HCT116 (cell line): Measurements from ENCODE around the gene CORO6. TPM values are rescaled to one million over a fixed set of nuclear protein-coding genes. Genes with fewer than 3 reads are reported as not detected.

Source experiments
- ATAC-seq: fragments of 200-7000 bp; cut with Tn5 transposase; 2 replicates; pipeline ENCODE4 v1.9.1; 2020; ENCODE audit warnings: mild to moderate bottlenecking, moderate library complexity
- BruUV-seq: library from RNA; stranded (reverse); fragments of 400-500 nt; replicated peaks from 2 replicates; lab custom pipeline; 2021; lab: Mats Ljungman, UMichigan
- CTCF ChIA-PET: fragments of 300-600 bp; sonication (Branson Sonifier 250); formaldehyde crosslinking; loops from one replicate; lab custom pipeline; 2021; ENCODE audit warnings: antibody characterized with exemption; lab: Charles Lee
- POLR2A ChIA-PET: fragments of 300-600, 350-600 bp; sonication (Branson Sonifier 250); formaldehyde crosslinking; loops from one replicate; lab custom pipeline; 2021; ENCODE audit warnings: antibody characterized with exemption; lab: Charles Lee
- RAD21 ChIA-PET, 2 experiments: fragments of 300-600 bp; sonication (Branson Sonifier 250); formaldehyde crosslinking; loops; one replicate each; lab custom pipeline; 2023; ENCODE audit warnings: low total read pairs in 2 of 2; ENCODE audit not compliant: uncharacterized antibody in 2 of 2, unreplicated experiment in 2 of 2, low non-redundant PET in 1 of 2; lab: Charles Lee
- DNase-seq: peaks from one replicate; pipeline ENCODE4 v3.0.0-alpha.2; 2010; ENCODE audit warnings: low read depth, low spot score
- H2AFZ ChIP-seq: fragments of 200-600 bp; shearing (Covaris generic), sonication (generic); 2 replicates; pipeline ENCODE4 v1.6.1; 2017; ENCODE audit warnings: low read depth, mixed run types, mixed read lengths, antibody characterized with exemption, low read length; ENCODE audit not compliant: poor library complexity, severe bottlenecking
- H3K27ac ChIP-seq: 2 replicates; pipeline ENCODE4 v1.5.1; 2012; ENCODE audit warnings: low read depth, low read length
- H3K27me3 ChIP-seq: fragments of 200-600 bp; sonication (generic); 2 replicates; pipeline ENCODE4 v1.6.1; 2016; ENCODE audit warnings: mixed run types, low read length, mixed read lengths; ENCODE audit not compliant: insufficient read depth
- H3K36me3 ChIP-seq, 2 experiments: fragments of 200-500 bp in 1 of 2; fragments of 200-600 bp in 1 of 2; sonication (Bioruptor generic) in 1 of 2; sonication (generic) in 1 of 2; 2 replicates each; pipeline versions ENCODE4 v1.5.1 to v1.6.1; 2014 to 2016; ENCODE audit warnings: low read length in 2 of 2, inconsistent platforms in 1 of 2, mixed read lengths in 1 of 2, mixed run types in 1 of 2; ENCODE audit not compliant: insufficient read depth in 2 of 2, control insufficient read depth in 1 of 2
- H3K4me1 ChIP-seq, 2 experiments: fragments of 200-600 bp in 1 of 2; sonication (generic) in 1 of 2; 2 replicates each; pipeline versions ENCODE4 v1.5.1 to v1.6.1; 2012 to 2017; ENCODE audit warnings: low read length in 2 of 2, inconsistent platforms in 1 of 2, mild to moderate bottlenecking in 1 of 2, mixed read lengths in 1 of 2, mixed run types in 1 of 2, moderate library complexity in 1 of 2; ENCODE audit not compliant: insufficient read depth in 2 of 2, control insufficient read depth in 1 of 2
- H3K4me2 ChIP-seq: fragments of 200-600 bp; sonication (generic); 2 replicates; pipeline ENCODE4 v1.6.1; 2017; ENCODE audit warnings: mixed run types, low read length, mixed read lengths
- H3K4me3 ChIP-seq, 2 experiments: fragments of 200-600 bp in 1 of 2; sonication (generic) in 1 of 2; replicated peaks in 1 of 2; 2 replicates each; pipeline ENCODE4 v1.5.1; 2011 to 2016; ENCODE audit warnings: low read length in 2 of 2, control low read depth in 1 of 2, low read depth in 1 of 2, mild to moderate bottlenecking in 1 of 2, mixed read lengths in 1 of 2, mixed run types in 1 of 2
- H3K79me2 ChIP-seq: fragments of 200-600 bp; sonication (generic); 2 replicates; pipeline ENCODE4 v1.6.1; 2017; ENCODE audit warnings: mild to moderate bottlenecking, mixed run types, low read length, moderate library complexity, mixed read lengths; ENCODE audit not compliant: insufficient read depth
- H3K9ac ChIP-seq: fragments of 200-600 bp; sonication (generic); 2 replicates; pipeline ENCODE4 v1.6.1; 2016; ENCODE audit warnings: low read length, mixed read lengths
- H3K9me2 ChIP-seq: fragments of 200-600 bp; sonication (generic), shearing (Covaris generic); 2 replicates; pipeline ENCODE4 v1.6.1; 2017; ENCODE audit warnings: mixed run types, mild to moderate bottlenecking, moderate library complexity; ENCODE audit not compliant: insufficient read depth
- H3K9me3 ChIP-seq, 2 experiments: fragments of 200-500 bp in 1 of 2; fragments of 200-600 bp in 1 of 2; sonication (Bioruptor generic) in 1 of 2; sonication (generic) in 1 of 2; 2 replicates each; pipeline ENCODE4 v1.6.1; 2014 to 2017; ENCODE audit warnings: low read length in 2 of 2, mixed read lengths in 2 of 2, inconsistent platforms in 1 of 2, low read depth in 1 of 2, mild to moderate bottlenecking in 1 of 2, mixed run types in 1 of 2, moderate library complexity in 1 of 2; ENCODE audit not compliant: control insufficient read depth in 1 of 2, insufficient read depth in 1 of 2
- H4K20me1 ChIP-seq: fragments of 200-600 bp; sonication (generic), shearing (Covaris generic); 2 replicates; pipeline ENCODE4 v1.6.1; 2017; ENCODE audit warnings: mixed run types, mild to moderate bottlenecking, moderate library complexity; ENCODE audit not compliant: insufficient read depth
- CTCF ChIP-seq, 3 experiments: fragments of 200-600 bp in 1 of 3; sonication (generic) in 1 of 3; IDR thresholded peaks in 2 of 3; conservative IDR thresholded peaks in 1 of 3; 2 replicates each; pipeline ENCODE4 v1.5.1; 2012 to 2017; ENCODE audit warnings: low read depth in 2 of 3, low read length in 2 of 3, antibody characterized with exemption in 1 of 3, borderline replicate concordance in 1 of 3, control low read depth in 1 of 3, mild to moderate bottlenecking in 1 of 3, mixed read lengths in 1 of 3, mixed run types in 1 of 3, moderate library complexity in 1 of 3; ENCODE audit not compliant: insufficient read depth in 1 of 3
- SRF ChIP-seq: IDR thresholded peaks from 2 replicates; pipeline ENCODE4 v1.6.1; 2012; ENCODE audit warnings: low read depth
- YY1 ChIP-seq: IDR thresholded peaks from 2 replicates; pipeline ENCODE4 v1.6.1; 2011; ENCODE audit warnings: low read length, low read depth, moderate library complexity, mild to moderate bottlenecking; ENCODE audit not compliant: insufficient replicate concordance; ENCODE audit errors: extremely low read depth
- ZBTB33 ChIP-seq: IDR thresholded peaks from 2 replicates; pipeline ENCODE4 v1.6.1; 2011; ENCODE audit warnings: mild to moderate bottlenecking, low read length, moderate library complexity; ENCODE audit not compliant: insufficient replicate concordance; ENCODE audit errors: extremely low read depth
- ZFX ChIP-seq: fragments of 450-650 bp; IDR thresholded peaks from 2 replicates; pipeline ENCODE4 v1.6.1; 2017
- intact Hi-C: fragments of 100-400 bp; cut with micrococcal nuclease; formaldehyde crosslinking; loops from 2 replicates; pipeline ENCODE4 v1.10.0; 2022
- total RNA-seq: library from RNA; stranded (reverse); gene quantifications from one replicate; pipeline ENCODE4 v1.2.1, GENCODE V29; 2021; ENCODE audit not compliant: unreplicated experiment

Gene CORO6
- total RNA-seq, 1 experiment from 2014 or later: 8.7 TPM

GRCh38 chr17:29669266-29669665, 46.6 kb upstream of the CORO6 start:
- no peak overlapping the region for H3K27ac ChIP-seq
- intact Hi-C loops: no loop called here
- no peak for TF ChIP-seq YY1
- TF ChIP-seq, all 23 proteins: peak for 0
- Histone ChIP-seq H3K9ac (no peak overlapping the region), H3K9me3 (no peaks in the 10 kb centered on the region), H3K27me3 (no peaks in the 10 kb centered on the region), H3K9me2 (no peaks in the 10 kb centered on the region), H2AFZ (no peak overlapping the region), H3K36me3 (no peaks in the 10 kb centered on the region), H3K79me2 (no peaks in the 10 kb centered on the region), H4K20me1 (no peaks in the 10 kb centered on the region), H3K4me1 (peaks cover 9 to 24% of the 10 kb centered on the region in 2 experiments), H3K4me2 (no peak overlapping the region), H3K4me3 (no peak overlapping the region)
- no peak for ATAC-seq
- POLR2A ChIA-PET: no interaction called here
- CTCF ChIA-PET: no interaction called here
- RAD21 ChIA-PET: no interaction called here
- no TSS peak for BruUV-seq
- no peak for DNase-seq

- ChIA-PET RAD21 (no interaction called here), CTCF (interaction anchor here (1.0 kb wide), 1 partner anchor 428 kb away, joined by 3 read pairs; no protein-coding TSS in a partner anchor), POLR2A (no interaction called here)
- Histone ChIP-seq H3K9ac (no peak overlapping the region), H3K9me2 (no peaks in the 10 kb centered on the region), H3K36me3 (no peaks in the 10 kb centered on the region), H3K27ac (no peak overlapping the region), H2AFZ (no peak overlapping the region), H3K4me2 (no peak overlapping the region), H4K20me1 (no peaks in the 10 kb centered on the region), H3K4me1 (peaks cover 9 to 32% of the 10 kb centered on the region in 2 experiments), H3K27me3 (no peaks in the 10 kb centered on the region), H3K9me3 (no peaks in the 10 kb centered on the region), H3K4me3 (no peak overlapping the region), H3K79me2 (no peaks in the 10 kb centered on the region)
- BruUV-seq: no TSS peak
- intact Hi-C loops: no loop called here
- no peak for DNase-seq
- ATAC-seq: no peak
- no peak for TF ChIP-seq SRF
- no peak for TF ChIP-seq ZBTB33
- TF ChIP-seq ZFX: no peak
- no peak for TF ChIP-seq CTCF (IDR thresholded peaks at IDR 0.05 in 2 of 3, conservative IDR thresholded peaks at IDR 0.05 in 1 of 3; ENCODE audit: borderline replicate concordance in 1 of 3, insufficient read depth in 1 of 3, low read depth in 2 of 3, low read length in 2 of 3)
Observed at GRCh38 chr17:29667969-29668368, 45.3 kb upstream of the CORO6 start.
